GM18873 (cell line): Measurements from ENCODE around the gene PLOD3.
"Not testable (repeated sequence)": the region's sequence is repeated elsewhere in the genome, so short reads cannot be mapped to it uniquely, and the experiment has no call there.

Experiments used
- ATAC-seq: cut with Tn5 transposase; IDR thresholded peaks from one replicate; pipeline ENCODE4 v1.9.1; 2021; ENCODE audit warnings: mild to moderate bottlenecking, moderate library complexity, moderate number of reproducible peaks; ENCODE audit not compliant: unreplicated experiment, low FRiP score

PLOD3 gene

GRCh38 chr7:101216001-101216859 lies 1.2 kb downstream of the PLOD3 start:
- ATAC-seq, result no peak

DNA sequence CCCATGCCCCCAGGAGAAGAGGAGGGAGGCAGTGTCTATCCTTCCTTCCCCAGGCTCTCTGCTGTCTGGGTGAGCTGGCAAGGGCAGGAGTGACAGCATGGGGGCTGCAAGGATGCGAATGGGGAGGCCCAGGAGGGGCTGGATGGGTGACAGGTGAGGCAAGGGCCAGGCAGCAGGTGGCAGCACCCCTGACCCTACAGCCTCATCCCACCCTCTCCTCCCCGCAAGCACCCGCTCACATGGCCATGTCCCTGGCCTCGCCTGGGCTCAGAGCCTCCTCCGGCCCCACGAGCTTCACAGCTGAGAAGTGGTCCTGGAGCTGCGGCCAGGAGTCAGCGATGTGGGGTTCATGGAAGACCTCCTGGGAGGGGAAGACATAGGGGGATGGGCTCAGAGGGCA lies 5.4 kb downstream of the PLOD3 start:
- no peak for ATAC-seq

DNA sequence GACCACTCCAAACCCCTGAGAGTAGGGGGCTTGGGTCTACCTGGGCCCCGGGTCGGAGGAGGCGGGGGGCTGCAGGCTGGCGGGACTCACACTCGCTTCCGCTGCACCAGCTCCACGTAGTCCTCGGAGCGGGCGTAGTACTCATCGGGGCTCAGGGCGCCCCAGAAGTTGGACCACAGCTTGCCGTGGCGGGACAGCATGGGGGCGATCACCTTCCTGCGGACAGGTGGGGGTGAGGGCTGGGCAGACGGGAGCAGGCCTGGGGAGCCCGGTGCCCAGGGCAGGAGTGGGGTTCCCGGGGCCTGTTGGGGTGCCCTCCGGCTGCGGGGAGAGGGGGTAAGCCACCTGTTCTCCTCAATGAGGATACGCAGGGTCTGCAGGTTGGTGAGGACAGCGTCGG lies 5.9 kb downstream of the PLOD3 start:
- no peak for ATAC-seq

DNA sequence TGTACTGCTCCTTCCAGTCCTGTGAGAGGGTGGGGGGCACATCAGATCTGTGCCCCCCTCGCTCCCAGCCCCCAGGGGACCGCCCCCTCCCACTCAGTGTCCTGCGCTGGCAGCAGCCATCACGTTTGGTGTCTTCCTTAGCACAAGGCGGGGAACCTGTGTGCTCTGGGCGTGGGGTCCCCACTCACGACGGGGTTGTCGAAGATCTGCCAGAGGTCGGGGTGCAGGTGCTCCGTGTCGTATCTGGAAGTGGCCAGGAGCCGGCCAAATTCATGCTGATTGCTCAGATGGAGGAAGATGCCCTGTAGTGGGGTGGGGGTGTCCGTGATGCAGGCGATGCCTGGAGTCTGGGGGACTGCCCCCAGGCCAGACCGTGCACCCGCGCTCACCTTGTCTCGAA lies 7.2 kb downstream of the PLOD3 start:
- no peak for ATAC-seq

GRCh38 chr7:101208794-101209193 lies 8.6 kb downstream of the PLOD3 start:
- no peak for ATAC-seq

GRCh38 chr7:101207459-101207858 lies 9.9 kb downstream of the PLOD3 start:
- ATAC-seq, result no peak

GRCh38 chr7:101206665-101207042 lies 10.7 kb downstream of the PLOD3 start:
- no peak for ATAC-seq

- ATAC-seq, result no peak
These were observed 11.3 kb downstream of the PLOD3 start for GRCh38 chr7:101205901-101206664.

DNA sequence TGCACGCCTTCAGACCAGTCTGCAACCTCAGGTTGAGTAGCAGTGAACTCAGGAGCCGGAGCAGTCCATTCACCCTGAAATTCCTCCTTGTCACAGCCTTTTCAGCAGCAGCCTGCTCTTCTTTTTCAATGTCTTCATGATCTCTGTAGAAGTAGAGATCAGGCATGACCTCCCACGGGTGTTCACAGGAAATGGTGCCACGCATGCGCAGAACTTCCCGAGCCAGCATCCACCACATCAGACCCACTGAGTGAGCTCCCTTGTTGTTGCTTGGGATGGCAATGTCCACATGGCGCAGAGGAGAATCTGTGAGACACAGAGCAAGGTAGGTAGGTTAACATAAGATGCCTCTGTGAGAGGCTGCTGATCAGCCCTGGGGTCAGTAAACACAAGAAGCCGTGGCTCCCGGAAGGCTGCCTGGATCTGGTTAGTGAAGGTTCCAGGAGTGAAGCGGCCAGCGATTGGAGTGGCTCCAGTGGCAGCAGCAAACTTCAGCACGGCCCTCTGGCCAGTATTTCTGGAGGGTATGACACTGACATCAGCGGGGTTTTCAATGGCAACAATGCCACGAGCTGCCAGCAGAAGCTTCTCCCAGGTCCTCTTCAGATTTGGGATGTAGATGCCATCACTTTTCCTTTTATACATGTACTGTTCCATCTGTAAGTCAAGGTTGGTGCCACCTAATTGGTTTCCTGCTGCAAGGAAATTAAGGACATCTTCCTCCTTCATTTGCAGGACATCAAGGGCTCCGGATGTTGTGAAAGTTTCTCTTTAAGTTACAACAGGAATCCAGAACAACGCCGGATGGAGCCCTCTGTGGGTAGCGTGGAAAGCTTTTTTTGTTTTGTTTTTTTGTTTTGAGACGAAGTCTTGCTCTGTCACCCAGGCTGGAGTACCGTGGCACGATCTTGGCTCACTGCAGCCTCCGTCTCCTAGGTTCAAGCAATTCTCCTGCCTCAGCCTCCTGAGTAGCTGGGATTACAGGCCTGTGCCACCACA lies 13.3 kb downstream of the PLOD3 start:
- not testable (repeated sequence) for ATAC-seq

DNA sequence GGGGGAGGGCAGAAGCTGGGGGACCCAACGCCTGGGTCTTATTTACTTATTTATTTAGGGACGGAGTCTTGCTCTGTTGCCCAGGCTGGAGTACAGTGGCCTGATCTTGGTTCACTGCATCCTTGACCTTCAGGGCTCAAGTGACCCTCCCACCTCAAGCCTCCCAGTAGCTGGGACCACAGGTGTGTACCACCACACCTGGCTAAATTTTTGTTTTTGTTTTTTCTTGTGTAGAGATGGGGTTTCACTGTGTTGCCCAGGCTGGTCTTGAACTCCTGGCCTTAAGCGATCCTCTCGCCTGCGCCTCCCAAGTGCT lies 14.8 kb downstream of the PLOD3 start:
- no peak for ATAC-seq

GRCh38 chr7:101201695-101202602 lies 15.4 kb downstream of the PLOD3 start:
- ATAC-seq, result no peak

DNA sequence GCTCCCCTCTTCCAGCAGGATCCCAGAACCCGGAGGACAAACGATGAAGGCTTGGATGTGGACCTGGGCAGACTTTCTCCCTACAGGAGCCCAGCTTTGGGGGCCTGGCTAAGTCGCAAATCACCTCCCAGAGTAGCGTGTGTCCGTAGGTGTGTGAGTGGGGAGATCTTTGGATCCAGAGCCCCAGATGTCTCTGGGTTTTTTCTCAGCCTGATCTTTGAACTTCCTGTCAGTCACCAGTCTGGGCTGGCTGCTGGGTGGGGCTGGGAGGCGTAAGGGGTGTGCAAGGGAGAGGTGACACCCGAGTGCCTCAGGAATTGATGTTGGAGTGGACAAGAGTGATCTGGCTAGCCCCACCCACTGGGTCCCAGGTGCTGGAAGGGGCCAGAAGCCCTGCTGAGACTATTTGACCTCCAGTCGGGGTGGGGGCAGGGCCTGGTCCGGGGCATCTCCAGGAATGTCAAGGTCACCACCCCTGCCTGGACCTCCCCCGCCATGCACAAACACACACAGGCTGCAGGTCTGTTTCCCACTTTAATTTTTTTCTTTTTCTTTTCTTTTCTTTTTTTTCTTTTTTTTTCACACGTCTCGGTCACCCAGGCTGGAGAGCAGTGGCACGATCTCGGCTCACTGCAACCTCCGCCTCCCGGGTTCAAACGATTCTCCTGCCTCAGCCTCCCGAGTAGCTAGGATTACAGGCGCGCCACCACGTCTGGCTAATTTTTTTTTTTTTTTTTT lies 16.4 kb downstream of the PLOD3 start, which contains the start of gene MOGAT3:
MOGAT3 (minus strand) TSS at position 175 of the 738 bp plus-strand sequence. CDS start 182 bp downstream, outside the sequence.
- no peak for ATAC-seq

DNA sequence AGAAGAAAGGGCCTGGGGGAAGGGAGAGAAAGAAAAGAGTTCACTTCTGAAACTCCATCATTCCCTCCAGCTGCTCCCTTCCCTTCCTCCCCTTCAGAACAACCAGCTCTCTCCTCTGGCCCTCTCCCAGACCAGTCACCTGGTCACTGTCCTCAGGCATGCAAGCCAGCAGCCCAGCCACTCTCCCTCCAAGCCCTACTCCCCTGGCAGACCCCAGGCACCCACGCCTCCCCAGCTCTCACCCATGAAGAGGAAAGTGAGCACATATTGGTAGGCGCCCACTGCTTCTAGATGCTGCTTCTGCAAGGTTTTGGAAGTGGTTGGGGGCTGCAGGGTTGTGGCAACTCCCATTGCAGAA lies 16.9 kb downstream of the PLOD3 start:
- ATAC-seq, result no peak

- not testable (repeated sequence) for ATAC-seq
These were observed 17.9 kb downstream of the PLOD3 start for GRCh38 chr7:101199522-101199921.

GRCh38 chr7:101198476-101198875 lies 18.9 kb downstream of the PLOD3 start:
- no peak for ATAC-seq

DNA sequence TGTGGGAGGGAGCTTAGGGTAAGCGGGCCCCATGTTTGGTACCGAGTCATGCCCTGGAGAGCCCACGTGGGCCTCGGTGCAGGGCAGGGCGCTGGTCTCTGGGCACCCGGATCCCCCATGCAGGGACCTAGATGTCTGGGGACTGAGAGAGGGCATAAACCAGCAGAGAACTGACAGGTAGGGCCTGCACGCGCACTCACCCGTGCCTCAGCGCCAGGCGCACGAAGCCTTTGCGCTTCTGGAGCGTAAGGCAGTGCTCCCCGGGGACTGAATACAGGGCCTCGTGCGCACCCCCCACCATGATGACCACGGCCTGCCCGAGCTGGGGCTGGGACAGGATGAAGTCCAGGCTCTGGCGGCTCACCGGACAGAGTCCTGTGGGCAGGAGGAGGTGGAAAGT lies 19.4 kb downstream of the PLOD3 start:
- no peak for ATAC-seq

- ATAC-seq, result no peak
These were observed 21.5 kb downstream of the PLOD3 start for GRCh38 chr7:101195884-101196283.

GRCh38 chr7:101189109-101189508 lies 28.3 kb downstream of the PLOD3 start:
- ATAC-seq, result no peak

DNA sequence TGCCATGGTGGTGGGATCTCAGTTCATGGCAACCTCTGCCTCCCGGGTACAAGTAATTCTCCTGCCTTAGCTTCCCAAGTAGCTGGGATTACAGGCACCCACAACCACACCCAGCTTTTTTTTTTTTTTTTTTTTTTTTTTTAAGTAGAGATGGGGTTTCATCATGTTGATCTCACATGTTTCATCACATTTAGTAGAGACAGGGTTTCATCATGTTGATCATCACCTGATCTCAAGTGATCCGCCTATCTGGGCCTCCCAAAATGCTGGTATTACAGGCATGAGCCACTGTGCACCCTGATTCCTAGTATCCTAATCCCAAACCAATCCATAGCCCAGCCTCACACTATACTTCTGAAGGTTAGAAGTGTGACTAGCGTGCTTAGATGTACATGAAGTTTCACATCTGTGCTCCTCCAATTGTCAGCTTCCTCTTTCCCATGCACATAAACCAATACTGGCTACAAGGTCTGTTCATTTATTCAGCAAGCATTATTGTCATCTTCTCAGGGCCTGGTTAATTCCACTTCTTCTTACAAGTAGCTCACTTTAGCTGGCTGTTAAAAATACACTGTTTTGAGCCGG lies 30.4 kb downstream of the PLOD3 start:
- no peak for ATAC-seq
